Activated B cell treated with CpG ODN at 0.5 μM for 24 hours (primary cell): ENCODE measurements around the gene HDLBP. TPM values are rescaled to one million over a fixed set of nuclear protein-coding genes. Genes with fewer than 3 reads are reported as not detected.

ENCODE experiments used
- ATAC-seq: fragments of 200-7000 bp; cut with Tn5 transposase; one replicate; pipeline ENCODE4 v1.10.0; 2021; ENCODE audit warnings: low read depth, mild to moderate bottlenecking, moderate library complexity
- CTCF ChIA-PET: fragments of 350-600 bp; sonication (Branson Sonifier 250); formaldehyde crosslinking; loops from one replicate; lab custom pipeline; 2021; ENCODE audit warnings: antibody characterized with exemption; lab: Charles Lee
- POLR2A ChIA-PET: fragments of 350-600 bp; sonication (Branson Sonifier 250); formaldehyde crosslinking; loops from one replicate; lab custom pipeline; 2021; ENCODE audit warnings: antibody characterized with exemption; lab: Charles Lee
- DNase-seq: peaks from one replicate; pipeline ENCODE4 v3.0.0; 2022
- H3K27ac Mint-ChIP-seq: one replicate; pipeline ENCODE4 v1.8.0; 2020; ENCODE audit warnings: mixed read lengths
- H3K27me3 Mint-ChIP-seq: one replicate; pipeline ENCODE4 v1.8.0; 2021; ENCODE audit warnings: mixed read lengths
- H3K36me3 Mint-ChIP-seq: one replicate; pipeline ENCODE4 v1.8.0; 2021; ENCODE audit warnings: low read depth, mixed read lengths
- H3K4me1 Mint-ChIP-seq: one replicate; pipeline ENCODE4 v1.8.0; 2021; ENCODE audit warnings: mixed read lengths
- H3K4me3 Mint-ChIP-seq: one replicate; pipeline ENCODE4 v1.8.0; 2020; ENCODE audit warnings: mild to moderate bottlenecking, mixed read lengths
- H3K9me3 Mint-ChIP-seq: one replicate; pipeline ENCODE4 v1.8.0; 2020; ENCODE audit warnings: mixed read lengths
- intact Hi-C: fragments of 100-400 bp; cut with micrococcal nuclease; formaldehyde crosslinking; loops from one replicate; pipeline ENCODE4 v1.15.1; 2024
- total RNA-seq: library from RNA; stranded (reverse); gene quantifications from 2 replicates; pipeline ENCODE4 v1.2.3, GENCODE V29; 2022
- TF ChIP-seq, protein P1 (sequence below): fragments of 200-600 bp; IDR thresholded peaks from one replicate; pipeline ENCODE4 v1.8.0; 2022; ENCODE audit warnings: antibody characterized with exemption, mild to moderate bottlenecking

Gene HDLBP
- total RNA-seq, 1 donor from 2014 or later = 168 TPM

DNA sequence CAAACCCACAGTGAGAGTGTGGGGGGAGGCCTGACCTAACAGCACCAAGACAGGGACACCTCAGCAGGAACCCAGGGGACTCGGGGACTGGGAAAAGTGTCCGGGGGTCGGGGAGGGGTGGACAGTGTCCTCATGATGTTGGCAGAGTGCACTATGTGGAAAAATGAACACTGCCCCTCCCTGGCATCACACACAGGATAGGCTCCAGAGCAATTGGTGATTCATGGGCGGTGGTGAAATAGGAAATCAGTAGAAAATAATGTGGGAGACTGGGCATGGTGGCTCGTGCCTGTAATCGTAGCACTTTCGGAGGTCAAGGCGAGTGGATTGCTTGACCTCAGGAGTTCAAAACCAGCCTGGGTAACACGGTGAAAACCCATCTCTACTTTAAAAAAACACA is 130.6 kb downstream of the HDLBP start:
- CTCF ChIA-PET = no interaction called here
- DNase-seq = no peak
- no peak overlapping the region for H3K4me3 Mint-ChIP-seq
- no peak overlapping the region for H3K27ac Mint-ChIP-seq
- intact Hi-C loops = no loop called here
- ATAC-seq = no peak
- POLR2A ChIA-PET = no interaction called here
- TF ChIP-seq, protein P1, sequence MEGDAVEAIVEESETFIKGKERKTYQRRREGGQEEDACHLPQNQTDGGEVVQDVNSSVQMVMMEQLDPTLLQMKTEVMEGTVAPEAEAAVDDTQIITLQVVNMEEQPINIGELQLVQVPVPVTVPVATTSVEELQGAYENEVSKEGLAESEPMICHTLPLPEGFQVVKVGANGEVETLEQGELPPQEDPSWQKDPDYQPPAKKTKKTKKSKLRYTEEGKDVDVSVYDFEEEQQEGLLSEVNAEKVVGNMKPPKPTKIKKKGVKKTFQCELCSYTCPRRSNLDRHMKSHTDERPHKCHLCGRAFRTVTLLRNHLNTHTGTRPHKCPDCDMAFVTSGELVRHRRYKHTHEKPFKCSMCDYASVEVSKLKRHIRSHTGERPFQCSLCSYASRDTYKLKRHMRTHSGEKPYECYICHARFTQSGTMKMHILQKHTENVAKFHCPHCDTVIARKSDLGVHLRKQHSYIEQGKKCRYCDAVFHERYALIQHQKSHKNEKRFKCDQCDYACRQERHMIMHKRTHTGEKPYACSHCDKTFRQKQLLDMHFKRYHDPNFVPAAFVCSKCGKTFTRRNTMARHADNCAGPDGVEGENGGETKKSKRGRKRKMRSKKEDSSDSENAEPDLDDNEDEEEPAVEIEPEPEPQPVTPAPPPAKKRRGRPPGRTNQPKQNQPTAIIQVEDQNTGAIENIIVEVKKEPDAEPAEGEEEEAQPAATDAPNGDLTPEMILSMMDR = no peak
- peaks cover 9% of the 10 kb centered on the region for H3K4me1 Mint-ChIP-seq
- H3K27me3 Mint-ChIP-seq = no peaks in the 10 kb centered on the region
- no peaks in the 10 kb centered on the region for H3K9me3 Mint-ChIP-seq
- peaks cover 24% of the 10 kb centered on the region for H3K36me3 Mint-ChIP-seq

DNA sequence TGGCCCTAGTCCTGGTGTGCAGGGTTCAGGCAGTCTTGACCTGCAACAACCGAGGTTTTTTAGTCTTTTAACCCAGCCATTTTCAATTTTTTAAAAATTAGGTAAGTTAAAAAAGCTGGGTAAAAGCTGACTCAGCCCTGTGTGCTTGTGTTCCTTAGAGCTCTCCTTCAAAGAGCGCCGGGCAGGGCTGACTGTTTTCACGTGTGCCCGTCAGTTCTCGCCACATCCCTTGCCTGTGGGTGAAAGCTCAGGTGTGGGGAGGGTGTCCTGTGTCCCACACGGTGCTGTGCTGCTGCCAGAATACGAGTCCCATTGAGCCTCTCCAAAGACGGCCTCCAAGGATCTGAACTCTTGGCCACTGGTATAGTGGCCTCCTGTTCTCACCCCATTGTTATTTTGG is 132.3 kb downstream of the HDLBP start:
- H3K27me3 Mint-ChIP-seq = no peaks in the 10 kb centered on the region
- POLR2A ChIA-PET = no interaction called here

DNA sequence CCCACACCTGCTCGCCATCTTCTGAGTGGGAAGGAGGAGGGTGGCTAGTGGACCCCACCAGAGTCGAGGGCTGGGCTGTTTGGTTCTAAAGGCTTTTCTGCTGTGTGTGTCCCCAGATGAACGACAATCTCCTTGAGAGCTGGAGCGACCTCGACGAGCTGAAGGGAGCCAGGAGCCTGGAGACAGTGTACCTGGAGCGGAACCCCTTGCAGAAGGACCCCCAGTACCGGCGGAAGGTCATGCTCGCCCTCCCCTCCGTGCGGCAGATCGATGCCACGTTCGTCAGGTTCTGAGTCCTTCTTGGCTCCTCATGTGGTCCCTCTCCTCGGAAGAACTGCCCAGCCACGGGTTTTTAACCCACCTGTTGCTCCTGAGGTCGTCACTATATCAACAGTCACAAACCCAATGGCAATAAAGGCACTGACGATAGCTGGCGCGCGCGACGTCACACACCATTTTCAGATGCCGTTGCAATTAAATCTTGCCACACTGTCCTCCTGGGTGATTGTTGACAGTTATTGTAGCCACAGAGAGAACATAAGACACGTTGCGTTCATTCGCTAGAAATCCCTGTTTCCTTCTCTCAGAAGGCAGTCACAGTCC is 132.8 kb downstream of the HDLBP start:
- no peak overlapping the region for H3K4me3 Mint-ChIP-seq
- H3K27ac Mint-ChIP-seq = no peak overlapping the region
- peaks cover 40% of the 10 kb centered on the region for H3K36me3 Mint-ChIP-seq
- no peak for DNase-seq
- intact Hi-C loops = no loop called here
- H3K27me3 Mint-ChIP-seq = no peaks in the 10 kb centered on the region
- H3K4me1 Mint-ChIP-seq = peaks cover 2% of the 10 kb centered on the region
- ATAC-seq = no peak
- TF ChIP-seq, protein P1 = no peak
- ChIA-PET POLR2A (no interaction called here), CTCF (no interaction called here)
- no peaks in the 10 kb centered on the region for H3K9me3 Mint-ChIP-seq

More for the DNA sequence above, 132.3 kb downstream of the HDLBP start:
- ATAC-seq (no peak), DNase-seq (no peak)
- CTCF ChIA-PET = no interaction called here
- Mint-ChIP-seq H3K27ac (no peak overlapping the region), H3K9me3 (no peaks in the 10 kb centered on the region), H3K36me3 (peaks cover 37% of the 10 kb centered on the region), H3K4me3 (no peak overlapping the region), H3K4me1 (peaks cover 5% of the 10 kb centered on the region)
- intact Hi-C loops = no loop called here
- TF ChIP-seq, protein P1 = no peak

DNA sequence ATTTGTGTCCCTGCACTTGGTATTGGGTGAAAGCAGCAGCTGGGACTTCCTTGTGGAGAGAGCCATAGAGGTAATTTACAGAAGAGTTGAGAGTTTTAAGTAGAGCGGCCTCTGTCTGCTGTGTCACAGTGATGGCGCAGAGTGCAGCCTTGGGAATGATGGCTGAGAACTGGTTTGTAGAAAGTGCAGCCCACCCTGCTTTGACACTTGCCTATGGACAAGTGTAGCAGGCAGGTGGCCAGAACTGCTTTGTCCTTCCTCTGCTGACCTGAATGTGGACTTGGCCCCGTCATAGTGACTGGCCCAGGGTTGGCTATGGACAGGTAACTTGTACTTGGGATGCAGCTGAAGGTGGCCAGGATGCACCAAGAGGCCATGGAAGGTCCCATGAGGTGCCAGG is 133.3 kb downstream of the HDLBP start:
- no peaks in the 10 kb centered on the region for H3K27me3 Mint-ChIP-seq

DNA sequence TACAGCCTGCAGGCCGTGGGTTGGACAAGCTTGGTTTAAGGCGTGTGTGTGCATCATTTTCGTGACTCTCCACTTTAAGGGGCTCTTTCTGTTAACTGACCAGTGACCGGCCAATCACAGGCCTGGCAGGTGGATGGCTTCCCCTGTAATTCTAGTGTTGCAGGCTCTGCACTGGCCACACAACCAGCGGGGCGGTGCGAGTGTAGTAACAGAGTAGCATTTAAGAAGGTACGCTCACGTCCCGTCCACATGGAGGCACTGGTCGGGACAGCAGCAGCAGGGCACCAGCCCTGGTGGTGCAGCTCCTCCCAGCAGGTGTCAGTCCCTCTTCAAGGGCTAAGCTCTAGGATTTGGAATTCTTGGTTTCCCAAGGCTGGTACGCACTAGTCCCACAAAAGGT is 135.0 kb downstream of the HDLBP start:
- Mint-ChIP-seq H3K36me3 (peaks cover 55% of the 10 kb centered on the region), H3K4me3 (no peak overlapping the region), H3K9me3 (no peaks in the 10 kb centered on the region), H3K4me1 (no peaks in the 10 kb centered on the region), H3K27ac (no peak overlapping the region), H3K27me3 (no peaks in the 10 kb centered on the region)
- no peak for DNase-seq
- TF ChIP-seq, protein P1 = no peak
- POLR2A ChIA-PET = no interaction called here
- intact Hi-C loops = no loop called here
- CTCF ChIA-PET = no interaction called here
- ATAC-seq = no peak

More for the DNA sequence above, 133.3 kb downstream of the HDLBP start:
- DNase-seq = no peak
- Mint-ChIP-seq H3K4me1 (no peaks in the 10 kb centered on the region), H3K27ac (no peak overlapping the region), H3K4me3 (no peak overlapping the region), H3K36me3 (peaks cover 43% of the 10 kb centered on the region), H3K9me3 (no peaks in the 10 kb centered on the region)
- TF ChIP-seq, protein P1 = no peak
- intact Hi-C loops = no loop called here
- no peak for ATAC-seq
- POLR2A ChIA-PET = no interaction called here
- CTCF ChIA-PET = no interaction called here
